H1 (cell line): Measurements from ENCODE around the gene TNS3. TPM values are rescaled to one million over a fixed set of nuclear protein-coding genes. Genes with fewer than 3 reads are reported as not detected.
A peak's percentile ranks its signal among the peaks of the same experiment; 100 is the strongest.

Experiments
- CTCF ChIA-PET: fragments of 300-600 bp; sonication (Branson Sonifier 250); formaldehyde crosslinking; loops from one replicate; lab custom pipeline; 2021; ENCODE audit not compliant: partially characterized antibody; lab: Charles Lee
- POLR2A ChIA-PET: fragments of 300-600 bp; sonication (Branson Sonifier 250); formaldehyde crosslinking; loops from one replicate; lab custom pipeline; 2021; ENCODE audit warnings: inconsistent platforms; ENCODE audit not compliant: partially characterized antibody; lab: Charles Lee
- DNase-seq, 2 experiments: peaks; one replicate each; pipeline versions ENCODE4 v3.0.0 to v3.0.0-alpha.2; 2010 to 2022; ENCODE audit warnings: low spot score in 2 of 2, low read depth in 1 of 2, mixed read lengths in 1 of 2
- FAIRE-seq: peaks from 2 replicates; lab custom pipeline; 2011; peaks lifted over from hg19 to GRCh38; lab: Jason Lieb, UNC
- H2AFZ ChIP-seq: 2 replicates; pipeline ENCODE4 v1.8.1; 2012; ENCODE audit warnings: low read length, inconsistent platforms
- H2AK5ac ChIP-seq: 2 replicates; pipeline ENCODE4 v1.6.1; 2013; ENCODE audit warnings: low read depth, low read length
- H2BK120ac ChIP-seq: replicated peaks from 2 replicates; pipeline ENCODE3; 2013; ENCODE audit warnings: low read depth, low read length, inconsistent platforms
- H2BK12ac ChIP-seq: 2 replicates; pipeline ENCODE4 v1.6.1; 2013; ENCODE audit warnings: low read depth, low read length
- H2BK15ac ChIP-seq: 2 replicates; pipeline ENCODE4 v1.6.1; 2013; ENCODE audit warnings: low read length
- H2BK20ac ChIP-seq: 2 replicates; pipeline ENCODE4 v1.6.1; 2013; ENCODE audit warnings: low read length
- H2BK5ac ChIP-seq: 2 replicates; pipeline ENCODE4 v1.6.1; 2013; ENCODE audit warnings: low read depth, low read length
- H3K14ac ChIP-seq: 2 replicates; pipeline ENCODE4 v1.6.1; 2013; ENCODE audit warnings: inconsistent platforms; ENCODE audit not compliant: insufficient read length
- H3K18ac ChIP-seq: 2 replicates; pipeline ENCODE4 v1.6.1; 2013; ENCODE audit warnings: low read length; ENCODE audit errors: extremely low read depth
- H3K23ac ChIP-seq: 2 replicates; pipeline ENCODE4 v1.6.1; 2013; ENCODE audit warnings: inconsistent platforms; ENCODE audit not compliant: insufficient read length
- H3K23me2 ChIP-seq: 2 replicates; pipeline ENCODE4 v1.6.1; 2013; ENCODE audit warnings: low read depth, low read length
- H3K27ac ChIP-seq: 2 replicates; pipeline ENCODE4 v1.6.1; 2011; ENCODE audit warnings: low read depth, low read length, inconsistent platforms
- H3K27me3 ChIP-seq, 4 experiments: replicated peaks in 1 of 4; 1 replicate in 1 of 4; 2 replicates in 3 of 4; pipeline versions ENCODE4 v1.6.1 to v1.8.1; 2011 to 2013; ENCODE audit warnings: low read length in 3 of 4, mild to moderate bottlenecking in 3 of 4, inconsistent platforms in 2 of 4, mixed read lengths in 2 of 4, moderate library complexity in 1 of 4; ENCODE audit not compliant: control insufficient read depth in 3 of 4, insufficient read depth in 3 of 4; ENCODE audit errors: extremely low read depth in 1 of 4
- H3K36me3 ChIP-seq, 4 experiments: 2 replicates each; pipeline versions ENCODE4 v1.6.1 to v1.8.1; 2011 to 2013; ENCODE audit warnings: mild to moderate bottlenecking in 4 of 4, low read length in 3 of 4, moderate library complexity in 2 of 4, control low read depth in 1 of 4, inconsistent platforms in 1 of 4; ENCODE audit not compliant: insufficient read depth in 4 of 4, control insufficient read depth in 2 of 4
- H3K4ac ChIP-seq: replicated peaks from 2 replicates; pipeline ENCODE3; 2013; ENCODE audit warnings: low read length, low read depth, mixed read lengths, inconsistent platforms; ENCODE audit not compliant: insufficient read length
- H3K4me1 ChIP-seq, 4 experiments: replicated peaks in 1 of 4; 1 replicate in 1 of 4; 2 replicates in 3 of 4; pipeline versions ENCODE4 v1.6.1 to v1.8.1; 2011 to 2013; ENCODE audit warnings: low read length in 3 of 4, inconsistent platforms in 2 of 4, mixed read lengths in 1 of 4; ENCODE audit not compliant: insufficient read depth in 4 of 4, control insufficient read depth in 3 of 4
- H3K4me2 ChIP-seq, 2 experiments: 2 replicates each; pipeline versions ENCODE4 v1.6.1 to v1.8.1; 2011 to 2013; ENCODE audit warnings: low read depth in 2 of 2, low read length in 2 of 2, control low read depth in 1 of 2, inconsistent platforms in 1 of 2, mild to moderate bottlenecking in 1 of 2; ENCODE audit not compliant: insufficient read depth in 1 of 2
- H3K4me3 ChIP-seq, 4 experiments: fragments of 200-600, 300-600 bp in 1 of 4; sonication (generic), shearing (Covaris generic), sonication (Bioruptor Twin) in 1 of 4; 2 replicates each; pipeline versions ENCODE4 v1.5.1 to v1.8.1; 2011 to 2016; ENCODE audit warnings: low read length in 4 of 4, low read depth in 3 of 4, control low read depth in 2 of 4, inconsistent platforms in 2 of 4, mild to moderate bottlenecking in 2 of 4, mixed read lengths in 1 of 4, moderate library complexity in 1 of 4; ENCODE audit not compliant: insufficient read depth in 2 of 4; ENCODE audit errors: extremely low read depth in 1 of 4
- H3K56ac ChIP-seq: replicated peaks from 2 replicates; pipeline ENCODE3; 2013; ENCODE audit warnings: low read depth, mild to moderate bottlenecking, mixed read lengths, low read length, inconsistent platforms; ENCODE audit not compliant: insufficient read length
- H3K79me1 ChIP-seq: 2 replicates; pipeline ENCODE4 v1.6.1; 2013; ENCODE audit warnings: low read depth, low read length, control low read depth
- H3K79me2 ChIP-seq, 2 experiments: 2 replicates each; pipeline versions ENCODE4 v1.6.1 to v1.8.1; 2012 to 2013; ENCODE audit warnings: low read length in 2 of 2, mild to moderate bottlenecking in 2 of 2, inconsistent platforms in 1 of 2; ENCODE audit not compliant: insufficient read depth in 2 of 2, control insufficient read depth in 1 of 2
- H3K9ac ChIP-seq, 4 experiments: replicated peaks in 1 of 4; 1 replicate in 1 of 4; 2 replicates in 3 of 4; pipeline versions ENCODE4 v1.6.1 to v1.8.1; 2011 to 2013; ENCODE audit warnings: low read depth in 3 of 4, low read length in 3 of 4, control low read depth in 2 of 4, mild to moderate bottlenecking in 2 of 4, moderate library complexity in 2 of 4, inconsistent platforms in 1 of 4; ENCODE audit errors: extremely low read depth in 1 of 4
- H3K9me3 ChIP-seq, 2 experiments: 2 replicates each; pipeline versions ENCODE4 v1.6.1 to v1.8.1; 2012 to 2013; ENCODE audit warnings: mild to moderate bottlenecking in 2 of 2, moderate library complexity in 2 of 2, control low read depth in 1 of 2, inconsistent platforms in 1 of 2, low read depth in 1 of 2, low read length in 1 of 2, mixed read lengths in 1 of 2; ENCODE audit not compliant: insufficient read depth in 2 of 2
- H4K20me1 ChIP-seq, 2 experiments: replicated peaks in 1 of 2; 2 replicates each; pipeline versions ENCODE3 to v1.8.1; 2011 to 2013; ENCODE audit warnings: inconsistent platforms in 2 of 2, low read length in 2 of 2, mild to moderate bottlenecking in 1 of 2; ENCODE audit not compliant: insufficient read depth in 2 of 2, control insufficient read depth in 1 of 2
- H4K5ac ChIP-seq: 2 replicates; pipeline ENCODE4 v1.6.1; 2013; ENCODE audit warnings: low read length, low read depth, mixed read lengths, inconsistent platforms; ENCODE audit not compliant: insufficient read length
- H4K8ac ChIP-seq: 2 replicates; pipeline ENCODE4 v1.8.0; 2013; ENCODE audit warnings: mild to moderate bottlenecking, moderate library complexity, low read length, inconsistent platforms; ENCODE audit not compliant: insufficient read depth; ENCODE audit errors: extremely low read depth
- H4K91ac ChIP-seq: replicated peaks from 2 replicates; pipeline ENCODE3; 2013; ENCODE audit warnings: low read length, mixed read lengths, inconsistent platforms; ENCODE audit not compliant: insufficient read length
- CREB1 ChIP-seq: IDR thresholded peaks from 2 replicates; pipeline ENCODE4 v1.6.1; 2012; ENCODE audit warnings: inconsistent platforms
- CTCF ChIP-seq, 3 experiments: IDR thresholded peaks; 1 replicate in 2 of 3; 2 replicates in 1 of 3; pipeline versions ENCODE4 v1.5.1 to v1.6.1; 2011; ENCODE audit warnings: low read length in 3 of 3, mild to moderate bottlenecking in 3 of 3, inconsistent platforms in 2 of 3, low read depth in 1 of 3, moderate library complexity in 1 of 3; ENCODE audit not compliant: insufficient read depth in 1 of 3; ENCODE audit errors: control extremely low read depth in 1 of 3
- RAD21 ChIP-seq, 2 experiments: IDR thresholded peaks in 1 of 2; conservative IDR thresholded peaks in 1 of 2; 2 replicates each; pipeline ENCODE4 v1.6.1; 2011; ENCODE audit warnings: low read depth in 2 of 2, low read length in 2 of 2, improper control_type of control experiment in 1 of 2, inconsistent platforms in 1 of 2, mild to moderate bottlenecking in 1 of 2, moderate library complexity in 1 of 2
- WGBS, 2 experiments: shearing (Covaris generic) in 1 of 2; methylation state at CpG; one replicate each; pipeline versions ENCODE4 v1.1.6 to v1.1.7; 2013 to 2015; ENCODE audit warnings: low lambda C conversion rate in 2 of 2, mixed read lengths in 2 of 2, inconsistent platforms in 1 of 2, low coverage in 1 of 2, missing lambda C conversion rate in 1 of 2; ENCODE audit not compliant: insufficient replicate concordance in 2 of 2, insufficient coverage in 1 of 2, insufficient read length in 1 of 2; ENCODE audit errors: extremely low coverage in 1 of 2, missing lambda C conversion rate in 1 of 2; 5-methylcytosine and 5-hydroxymethylcytosine counted together
- polyA plus RNA-seq, 7 experiments: library from polyadenylated mRNA; depleted of rRNA in 3 of 7; stranded (reverse) in 5 of 7; unstranded in 2 of 7; fragments of >200 nt in 5 of 7; fragments of 200-250 nt in 2 of 7; gene quantifications; 1 replicate in 5 of 7; 2 replicates in 1 of 7; 4 replicates in 1 of 7; pipeline versions ENCODE4 v1.2.1 to v1.2.3, GENCODE V29; 2011 to 2013; ENCODE audit warnings: missing spikeins in 2 of 7, mixed read lengths in 2 of 7
- total RNA-seq: library from RNA; stranded (reverse); fragmentation: NEBNext Ultra II Directional; extraction: Animal tissue kit (Norgen Biotek cat#: 25700); gene quantifications from 2 replicates; pipeline ENCODE4 v1.2.1, GENCODE V29; 2021

The TNS3 gene
- total and polyA plus RNA-seq, 2 of the 8 experiments (the other 6 are each of a cell fraction or from before 2014, with no cell fraction given): 11.9 to 24.2 TPM

GRCh38 chr7:47351233-47352154 is 230.4 kb downstream of the TNS3 start:
- CTCF ChIA-PET: interaction anchor here (0.7 to 1.7 kb wide), 10 partner anchors 15 to 468 kb away, joined by 3 to 9 read pairs (median 4); no protein-coding TSS in a partner anchor
- no peak overlapping the region for H2BK15ac ChIP-seq
- no peaks in the 10 kb centered on the region for H3K36me3 ChIP-seq
- H2BK12ac ChIP-seq: 0 out of 2 replicates have a peak overlapping the region, but pooled peaks have one; percentile 27
- no peak overlapping the region for H2BK20ac ChIP-seq
- H3K4ac ChIP-seq: no peak overlapping the region
- peaks cover 2 to 7% of the 10 kb centered on the region in 2 experiments for H4K20me1 ChIP-seq
- H2AK5ac ChIP-seq: peak overlapping the region; percentile 67; the same call in 1 of the 2 replicates
- H4K8ac ChIP-seq: no peak overlapping the region
- H4K5ac ChIP-seq: no peak overlapping the region
- H2BK120ac ChIP-seq: no peak overlapping the region
- POLR2A ChIA-PET: no interaction called here
- H3K4me2 ChIP-seq: no peak overlapping the region
- H3K18ac ChIP-seq: no peak overlapping the region
- no peaks in the 10 kb centered on the region for H3K79me2 ChIP-seq
- WGBS, 2 experiments: 87% methylated on average over 20 of the region's 20 CpGs; no CpG with 5 or more reads in 1 of the 2 experiments
- FAIRE-seq (no peak), DNase-seq (no peak)
- no peak overlapping the region for H3K14ac ChIP-seq
- H3K27me3 ChIP-seq: no peaks in the 10 kb centered on the region
- H3K56ac ChIP-seq: no peak overlapping the region
- H3K23ac ChIP-seq: no peak overlapping the region
- no peaks in the 10 kb centered on the region; the same call in 1 of the 2 replicates for H3K23me2 ChIP-seq
- H2BK5ac ChIP-seq: no peak overlapping the region
- H3K4me1 ChIP-seq: no peaks in the 10 kb centered on the region; a peak in 2 of 7 replicates
- no peaks in the 10 kb centered on the region for H3K79me1 ChIP-seq
- no peak overlapping the region for H3K27ac ChIP-seq
- H4K91ac ChIP-seq: no peak overlapping the region
- no peak overlapping the region for H2AFZ ChIP-seq
- TF ChIP-seq RAD21 (IDR thresholded peaks at IDR 0.05 in 1 of 2, conservative IDR thresholded peaks at IDR 0.05 in 1 of 2; ENCODE audit: low read depth in 2 of 2, low read length in 2 of 2) (peak; percentile 66 to 68), CREB1 (no peak), CTCF (IDR thresholded peaks at IDR 0.05; ENCODE audit: control extremely low read depth in 1 of 3, insufficient read depth in 1 of 3, low read depth in 1 of 3, low read length in 3 of 3) (peak in 1 of 3 experiments; percentile 40; a peak in 1 of 4 replicates)
- H3K4me3 ChIP-seq: no peak overlapping the region
- no peak overlapping the region for H3K9ac ChIP-seq
- no peaks in the 10 kb centered on the region for H3K9me3 ChIP-seq
